Activated T-cell treated with anti-CD3 and anti-CD28 coated beads for 24 hours (primary cell): Measurements from ENCODE around the gene DNAH11.
A peak's percentile ranks its signal among the peaks of the same experiment; 100 is the strongest.
"Not testable (repeated sequence)": the region's sequence is repeated elsewhere in the genome, so short reads cannot be mapped to it uniquely, and the experiment has no call there.

Experiments
- DNase-seq: peaks from one replicate; pipeline ENCODE4 v3.0.0-alpha.2; 2020; ENCODE audit warnings: low read depth

Gene DNAH11, protein sequence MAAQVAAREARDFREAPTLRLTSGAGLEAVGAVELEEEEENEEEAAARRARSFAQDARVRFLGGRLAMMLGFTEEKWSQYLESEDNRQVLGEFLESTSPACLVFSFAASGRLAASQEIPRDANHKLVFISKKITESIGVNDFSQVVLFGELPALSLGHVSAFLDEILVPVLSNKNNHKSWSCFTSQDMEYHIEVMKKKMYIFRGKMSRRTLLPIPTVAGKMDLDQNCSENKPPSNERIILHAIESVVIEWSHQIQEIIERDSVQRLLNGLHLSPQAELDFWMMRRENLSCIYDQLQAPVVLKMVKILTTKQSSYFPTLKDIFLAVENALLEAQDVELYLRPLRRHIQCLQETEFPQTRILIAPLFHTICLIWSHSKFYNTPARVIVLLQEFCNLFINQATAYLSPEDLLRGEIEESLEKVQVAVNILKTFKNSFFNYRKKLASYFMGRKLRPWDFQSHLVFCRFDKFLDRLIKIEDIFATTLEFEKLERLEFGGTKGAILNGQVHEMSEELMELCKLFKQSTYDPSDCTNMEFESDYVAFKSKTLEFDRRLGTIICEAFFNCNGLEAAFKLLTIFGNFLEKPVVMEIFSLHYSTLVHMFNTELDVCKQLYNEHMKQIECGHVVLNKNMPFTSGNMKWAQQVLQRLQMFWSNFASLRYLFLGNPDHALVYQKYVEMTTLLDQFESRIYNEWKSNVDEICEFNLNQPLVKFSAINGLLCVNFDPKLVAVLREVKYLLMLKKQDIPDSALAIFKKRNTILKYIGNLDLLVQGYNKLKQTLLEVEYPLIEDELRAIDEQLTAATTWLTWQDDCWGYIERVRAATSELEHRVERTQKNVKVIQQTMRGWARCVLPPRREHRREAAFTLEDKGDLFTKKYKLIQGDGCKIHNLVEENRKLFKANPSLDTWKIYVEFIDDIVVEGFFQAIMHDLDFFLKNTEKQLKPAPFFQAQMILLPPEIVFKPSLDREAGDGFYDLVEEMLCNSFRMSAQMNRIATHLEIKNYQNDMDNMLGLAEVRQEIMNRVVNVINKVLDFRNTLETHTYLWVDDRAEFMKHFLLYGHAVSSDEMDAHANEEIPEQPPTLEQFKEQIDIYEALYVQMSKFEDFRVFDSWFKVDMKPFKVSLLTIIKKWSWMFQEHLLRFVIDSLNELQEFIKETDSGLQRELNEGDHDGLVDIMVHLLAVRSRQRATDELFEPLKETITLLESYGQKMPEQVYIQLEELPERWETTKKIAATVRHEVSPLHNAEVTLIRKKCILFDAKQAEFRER (N-terminal part only)

GRCh38 chr7:21542891-21543527 lies at the start of gene DNAH11:
Gene DNAH11, plus strand, starts transcription at chr7:21543039. Its CDS starts 207 bp downstream, at chr7:21543246.
- DNase-seq, result no peak

- DNase-seq, result no peak
Observed at GRCh38 chr7:21495731-21496130, 47.1 kb upstream of the DNAH11 start.

DNA sequence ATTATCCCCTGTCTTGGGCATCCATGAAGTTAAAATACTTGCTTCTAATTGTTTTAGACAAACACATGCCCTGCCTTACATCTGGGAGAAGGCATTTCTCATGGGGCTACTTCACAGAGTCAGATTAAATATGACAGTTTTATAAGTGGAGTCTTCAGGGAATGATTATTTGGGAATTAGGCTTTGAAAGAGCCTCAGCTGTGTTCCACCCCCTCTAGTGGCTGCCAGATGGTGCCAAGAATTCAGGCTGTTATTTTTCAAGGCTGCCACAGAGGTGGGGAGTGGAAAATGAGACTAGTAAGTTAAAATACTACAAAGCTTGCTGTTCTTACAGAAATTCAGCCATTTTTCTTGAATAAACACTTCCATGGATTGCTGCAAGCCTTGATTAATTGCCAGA lies 45.8 kb upstream of the DNAH11 start:
- no peak for DNase-seq

DNA sequence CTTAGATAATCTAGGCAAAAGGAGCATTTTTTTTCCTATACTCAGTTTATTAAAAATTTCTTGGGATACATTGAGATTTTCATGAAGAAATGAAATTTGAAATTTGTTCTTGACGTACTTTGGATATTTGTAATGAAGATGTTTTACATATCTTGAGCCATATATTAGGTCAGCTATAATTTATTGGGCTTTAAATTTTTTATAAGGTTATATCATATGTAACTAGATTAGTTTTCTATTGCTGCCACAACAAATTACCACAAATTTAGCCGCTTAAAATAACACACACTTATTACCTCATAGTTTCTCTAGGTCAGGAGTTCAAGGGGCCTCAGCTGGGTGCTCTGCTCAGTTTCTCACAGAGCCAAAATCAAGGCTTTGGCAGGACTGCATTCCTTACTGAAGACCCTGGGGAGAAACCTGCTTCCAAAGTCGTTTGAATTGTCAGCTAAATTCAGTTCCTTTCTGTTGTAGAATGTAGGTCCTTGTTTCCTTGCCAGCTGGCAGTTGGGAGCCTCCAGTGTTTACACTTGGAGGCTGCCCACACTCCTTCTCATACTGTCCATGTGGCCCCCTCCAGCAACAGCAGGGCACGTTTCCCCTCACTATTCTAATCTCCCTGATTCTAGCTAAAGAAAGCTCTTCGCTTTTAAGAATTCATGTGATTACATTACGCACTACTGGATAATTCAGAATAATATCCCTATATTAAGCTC lies 42.6 kb upstream of the DNAH11 start:
- no peak for DNase-seq

DNA sequence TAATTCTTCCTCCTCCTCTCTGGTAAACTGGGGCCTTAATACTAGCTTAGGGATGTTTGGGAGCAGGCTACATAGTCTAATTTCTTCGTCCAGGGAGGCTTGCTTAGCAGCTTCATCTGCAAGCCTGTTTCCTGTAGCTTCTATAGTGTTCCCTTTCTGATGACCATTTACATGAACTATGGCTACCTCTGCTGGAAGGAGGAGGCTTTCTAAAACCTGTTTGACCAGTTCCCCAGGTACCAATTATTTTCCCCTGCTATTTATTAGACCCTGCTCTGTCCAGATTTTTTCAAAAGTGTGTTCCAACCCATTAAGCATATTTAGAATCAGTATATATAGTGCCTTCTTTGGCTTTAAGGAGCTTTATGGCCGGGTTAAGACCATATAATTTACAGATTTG lies 38.8 kb upstream of the DNAH11 start:
- no peak for DNase-seq

DNA sequence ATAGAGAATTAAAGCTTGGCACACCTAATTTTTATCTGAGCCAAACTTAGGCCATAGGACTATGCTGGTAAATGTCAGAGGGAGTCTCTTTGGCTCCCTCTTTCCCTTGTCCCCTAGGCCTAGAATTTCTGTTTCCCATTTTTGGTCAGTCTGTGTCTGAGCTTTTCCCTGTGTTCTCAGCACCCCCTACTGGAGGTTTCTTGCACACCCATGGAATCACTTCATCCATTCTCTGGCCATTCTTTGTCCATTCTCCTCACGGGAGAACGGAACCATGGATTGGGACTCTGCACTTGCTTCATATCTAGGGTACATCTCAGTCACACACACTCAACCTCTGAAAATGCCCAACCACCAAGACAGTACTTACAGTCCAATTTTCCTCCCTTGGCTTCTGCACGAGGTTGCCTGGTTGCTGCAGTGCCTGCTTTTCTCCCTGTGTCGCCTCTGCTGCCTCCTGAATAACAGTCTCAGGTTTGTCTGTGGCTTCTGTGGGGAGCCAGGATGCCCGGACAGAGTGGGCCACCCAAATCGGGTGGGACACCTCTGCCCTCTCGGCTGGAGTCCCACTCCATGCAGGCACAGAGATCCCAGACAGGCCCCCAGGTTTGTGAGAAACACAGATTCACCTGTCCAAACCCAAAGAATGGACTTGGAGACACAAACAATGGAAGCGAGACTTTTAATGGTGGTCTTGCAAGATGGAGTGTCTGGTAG lies 35.1 kb upstream of the DNAH11 start:
- peak; percentile 13 for DNase-seq

- DNase-seq, result no peak
Observed at GRCh38 chr7:21508538-21508937, 34.3 kb upstream of the DNAH11 start.

GRCh38 chr7:21514062-21514461 lies 28.8 kb upstream of the DNAH11 start:
- DNase-seq, result no peak

DNA sequence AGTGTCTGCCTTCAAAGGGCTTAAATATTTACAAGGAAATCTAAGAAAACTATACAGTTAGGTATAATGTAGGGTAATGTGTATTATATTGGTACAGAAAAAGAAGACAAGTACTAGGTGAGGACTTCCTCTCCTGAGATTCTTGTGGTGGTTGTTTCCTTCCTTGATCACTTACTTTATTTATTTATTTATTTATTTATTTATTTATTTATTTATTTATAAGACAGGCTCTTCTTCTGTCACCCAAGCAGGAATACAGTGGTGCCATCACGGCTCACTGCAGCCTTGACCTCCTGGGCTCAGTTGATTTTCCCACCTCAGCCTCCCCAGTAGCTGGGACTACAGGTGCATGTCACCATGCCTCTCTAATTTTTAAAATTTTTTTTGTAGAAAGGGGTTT lies 18.2 kb upstream of the DNAH11 start:
- DNase-seq, result no peak

GRCh38 chr7:21526007-21526406 lies 16.8 kb upstream of the DNAH11 start:
- no peak for DNase-seq

- DNase-seq, result no peak
Observed at GRCh38 chr7:21526448-21526847, 16.4 kb upstream of the DNAH11 start.

GRCh38 chr7:21532485-21532884 lies 10.4 kb upstream of the DNAH11 start:
- not testable (repeated sequence) for DNase-seq

- not testable (repeated sequence) for DNase-seq
Observed at GRCh38 chr7:21533646-21534045, 9.2 kb upstream of the DNAH11 start.

DNA sequence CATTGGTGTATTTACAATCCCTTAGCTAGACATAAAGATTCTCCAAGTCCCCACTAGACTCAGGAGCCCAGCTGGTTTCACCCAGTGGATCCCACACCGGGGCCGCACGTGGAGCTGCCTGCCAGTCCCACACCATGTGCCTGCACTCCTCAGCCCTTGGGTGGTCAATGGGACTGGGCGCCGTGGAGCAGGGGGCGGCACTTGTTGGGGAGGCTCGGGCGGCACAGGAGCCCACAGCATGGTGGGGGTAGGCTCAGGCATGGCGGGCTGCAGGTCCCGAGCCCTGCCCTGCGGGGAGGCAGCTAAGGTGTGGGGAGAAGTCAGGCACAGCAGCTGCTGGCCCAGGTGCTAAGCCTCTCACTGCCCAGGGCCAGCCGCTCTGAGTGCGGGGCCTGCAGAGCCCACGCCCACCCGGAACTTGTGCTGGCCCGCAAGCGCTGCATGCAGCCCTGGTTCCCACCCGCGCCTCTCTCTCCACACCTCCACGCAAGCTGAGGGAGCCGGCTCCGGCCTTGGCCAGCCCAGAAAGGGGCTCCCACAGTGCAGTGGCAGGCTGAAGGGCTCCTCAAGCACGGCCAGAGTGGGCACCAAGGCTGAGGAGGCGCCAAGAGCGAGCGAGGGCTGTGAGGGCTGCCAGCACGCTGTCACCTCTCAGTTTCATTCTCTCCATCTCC lies 6.3 kb upstream of the DNAH11 start:
- not testable (repeated sequence) for DNase-seq

- DNase-seq, result no peak
Observed at GRCh38 chr7:21538936-21539495, 3.8 kb upstream of the DNAH11 start.

GRCh38 chr7:21543528-21544302 lies 876 bp downstream of the DNAH11 start:
- no peak for DNase-seq

DNA sequence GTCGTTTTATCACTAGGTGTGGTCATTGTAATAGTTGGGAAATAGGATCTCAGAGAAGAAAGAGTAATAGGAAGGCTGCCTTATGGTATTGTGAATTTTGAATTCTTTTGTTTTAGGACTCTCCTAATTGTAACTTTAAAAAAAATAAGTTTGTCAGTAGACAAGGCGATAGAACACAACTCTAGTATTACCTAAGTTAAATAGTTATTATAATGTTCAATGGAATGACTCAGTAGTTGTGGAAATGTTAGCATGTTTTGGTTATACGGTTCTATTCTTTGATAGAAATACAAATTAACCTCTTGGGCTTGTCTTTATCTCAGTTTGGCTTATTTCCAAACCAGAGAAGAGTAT lies 1.4 kb downstream of the DNAH11 start:
- no peak for DNase-seq

DNA sequence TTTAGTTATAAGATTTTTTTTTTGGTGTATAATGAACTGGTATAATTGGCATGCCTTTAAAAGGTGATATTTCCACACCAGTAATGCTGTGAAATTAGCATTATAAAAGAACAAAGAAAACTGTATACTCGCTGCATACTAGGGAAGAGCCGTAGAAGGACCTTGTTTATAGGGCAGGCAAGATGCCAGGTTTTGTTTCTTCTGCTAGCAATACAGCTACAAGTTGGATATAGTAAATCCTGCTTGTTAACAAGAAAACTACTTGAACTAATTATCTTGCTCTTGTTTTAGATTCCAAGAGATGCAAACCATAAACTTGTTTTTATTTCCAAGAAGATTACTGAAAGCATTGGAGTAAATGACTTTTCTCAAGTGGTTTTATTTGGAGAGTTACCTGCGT lies 1.9 kb downstream of the DNAH11 start:
- no peak for DNase-seq

GRCh38 chr7:21547501-21547900 lies 4.7 kb downstream of the DNAH11 start:
- DNase-seq, result no peak
